ENCODE results near the gene OXSR1. TPM values are rescaled to one million over a fixed set of nuclear protein-coding genes. Genes with fewer than 3 reads are reported as not detected.

Gene OXSR1
- 12.1 TPM for total RNA-seq

DNA sequence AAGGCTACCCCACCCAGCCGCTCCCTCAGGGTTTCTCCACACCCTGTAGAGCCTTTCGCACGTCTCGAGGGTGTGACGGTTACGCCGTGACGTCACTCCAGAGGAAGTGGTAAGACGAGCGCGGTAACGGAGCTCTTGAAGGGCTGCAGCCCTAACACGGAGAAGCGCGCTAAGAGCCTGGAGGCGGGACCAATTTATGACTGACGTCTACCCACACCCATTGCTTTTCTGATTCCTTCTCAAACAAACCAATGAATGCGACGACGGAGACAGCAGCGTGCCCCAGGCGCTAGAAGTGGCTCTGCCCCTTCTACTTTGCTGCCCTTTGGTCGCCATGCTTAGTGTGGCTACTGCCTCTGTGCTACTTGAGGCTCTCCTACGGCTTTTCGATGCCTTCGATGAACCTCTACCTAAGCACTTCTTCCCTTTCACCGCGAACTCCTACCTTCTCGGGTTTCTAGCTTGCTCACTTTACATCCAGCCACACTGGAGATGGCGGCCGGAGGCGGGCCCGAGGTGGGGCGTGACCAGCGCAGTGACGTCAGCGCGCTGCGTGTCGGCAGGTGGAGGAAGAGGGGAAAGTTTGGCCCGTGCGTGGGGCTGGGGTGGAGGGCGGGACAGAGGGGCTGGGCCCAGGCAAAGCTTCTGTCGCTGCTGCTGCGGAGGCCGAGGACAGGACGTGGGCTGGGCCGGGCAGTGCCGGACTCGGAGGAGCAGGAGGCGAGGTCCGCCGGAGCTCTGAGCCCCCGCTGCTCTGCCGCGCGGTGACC, at the start of gene OXSR1:
Gene OXSR1 (plus strand): TSS at position 586 of the 770 bp plus-strand sequence. CDS start 340 bp downstream, outside the sequence.
- ATAC-seq = peak; percentile 88

DNA sequence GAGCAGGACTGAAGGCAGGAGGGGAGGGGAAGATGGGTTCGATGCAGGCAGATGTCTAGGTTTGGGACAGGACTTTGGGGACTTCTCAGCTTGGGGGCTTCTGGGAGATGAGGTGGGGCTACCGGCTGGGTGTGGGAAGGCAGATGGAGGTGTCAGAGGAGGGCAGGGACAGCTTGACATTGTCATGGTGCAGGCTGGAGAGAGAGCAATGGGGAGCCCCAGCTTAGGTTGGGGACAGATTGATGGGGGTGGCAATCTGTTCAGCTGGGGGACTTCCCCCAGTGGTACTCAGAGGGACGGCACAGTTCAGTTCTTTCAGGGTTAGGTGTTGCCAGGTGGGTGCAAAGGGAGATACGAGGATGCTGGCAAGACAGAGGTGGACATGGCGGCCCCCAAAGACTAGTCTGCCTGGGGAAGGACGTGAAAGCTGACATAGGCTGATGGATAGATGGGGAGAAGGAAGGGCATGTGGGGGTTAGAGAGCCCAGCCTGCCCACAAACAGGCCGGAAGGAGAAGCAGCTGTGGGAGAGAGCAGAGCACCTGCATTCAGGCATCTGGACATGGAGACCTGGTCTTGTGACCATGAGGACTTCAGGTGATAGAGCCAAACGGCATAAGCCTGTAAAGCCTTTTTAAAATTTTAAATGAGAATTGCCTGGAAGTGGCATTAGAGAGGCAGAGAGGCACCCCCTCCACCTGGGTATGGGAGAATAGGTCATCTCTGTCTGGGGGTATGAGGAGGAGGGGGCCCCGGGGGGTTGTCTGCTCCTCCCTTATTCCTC, 49.5 kb upstream of the OXSR1 start:
- DNase-seq (ENCODE audit: low spot score) (peak; percentile 46), ATAC-seq (no peak)

More for the DNA sequence above, at the start of gene OXSR1:
- peak; percentile 100 for DNase-seq (ENCODE audit: low spot score)

DNA sequence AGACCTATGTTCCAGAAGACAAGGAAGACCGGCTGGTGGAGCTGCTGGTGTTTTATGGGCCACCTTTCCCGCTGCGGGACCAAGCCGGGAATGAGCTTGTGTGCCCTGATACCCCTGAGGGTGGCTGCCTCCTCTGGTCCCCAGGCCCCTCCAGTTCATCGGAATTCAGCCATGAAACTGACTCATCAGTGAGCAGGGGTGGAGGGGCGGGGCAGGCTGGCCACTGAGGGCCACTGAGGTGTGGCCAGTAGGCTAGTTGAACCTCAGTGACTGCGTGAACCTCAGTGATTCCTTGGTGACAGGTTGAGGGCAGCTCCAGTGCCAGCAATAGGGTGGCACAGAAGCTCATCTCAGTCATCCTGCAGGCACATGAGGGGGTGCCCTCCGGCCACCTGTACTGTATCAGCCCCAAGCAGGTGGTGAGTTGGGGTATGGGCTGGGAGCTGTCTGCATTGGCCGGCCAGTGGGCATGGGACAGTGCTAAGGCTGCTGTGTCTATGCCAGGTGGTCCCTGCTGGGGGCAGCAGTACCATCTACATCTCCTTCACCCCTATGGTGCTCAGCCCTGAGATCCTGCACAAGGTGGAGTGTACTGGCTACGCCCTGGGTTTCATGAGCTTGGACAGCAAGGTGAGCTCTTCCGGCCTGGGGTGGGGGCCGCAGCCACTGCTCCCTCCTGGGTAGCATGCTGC, 48.7 kb upstream of the OXSR1 start:
- ATAC-seq (peak; percentile 30), DNase-seq (ENCODE audit: low spot score) (peak; percentile 64)

DNA sequence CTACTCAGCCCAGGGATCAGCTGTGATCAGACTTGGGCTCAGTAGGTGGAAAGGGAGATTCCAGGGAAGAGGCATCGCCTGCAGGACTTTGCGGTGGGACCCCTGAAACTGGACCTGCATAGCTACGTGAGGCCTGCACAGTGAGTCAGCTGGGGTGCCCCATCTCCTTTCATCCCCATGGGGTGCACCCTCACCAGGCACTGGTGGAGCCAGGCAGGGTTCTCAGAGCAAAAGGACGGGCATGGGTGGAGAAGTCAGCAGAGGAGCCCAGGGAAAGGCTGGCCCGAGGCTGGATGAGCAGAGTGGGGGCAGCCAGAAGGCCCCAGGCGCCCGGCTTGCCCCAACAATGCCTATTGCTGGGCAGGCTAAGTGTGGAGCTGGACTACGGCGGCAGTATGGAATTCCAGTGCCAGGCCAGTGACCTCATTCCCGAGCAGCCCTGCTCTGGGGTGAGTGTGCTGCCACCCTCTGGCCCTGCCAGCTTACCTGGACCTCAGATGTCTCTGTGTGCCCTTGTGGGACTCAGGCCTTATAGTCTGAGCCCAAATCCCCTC, 48.1 kb upstream of the OXSR1 start:
- DNase-seq (ENCODE audit: low spot score) (peak; percentile 86), ATAC-seq (peak; percentile 70)

DNA sequence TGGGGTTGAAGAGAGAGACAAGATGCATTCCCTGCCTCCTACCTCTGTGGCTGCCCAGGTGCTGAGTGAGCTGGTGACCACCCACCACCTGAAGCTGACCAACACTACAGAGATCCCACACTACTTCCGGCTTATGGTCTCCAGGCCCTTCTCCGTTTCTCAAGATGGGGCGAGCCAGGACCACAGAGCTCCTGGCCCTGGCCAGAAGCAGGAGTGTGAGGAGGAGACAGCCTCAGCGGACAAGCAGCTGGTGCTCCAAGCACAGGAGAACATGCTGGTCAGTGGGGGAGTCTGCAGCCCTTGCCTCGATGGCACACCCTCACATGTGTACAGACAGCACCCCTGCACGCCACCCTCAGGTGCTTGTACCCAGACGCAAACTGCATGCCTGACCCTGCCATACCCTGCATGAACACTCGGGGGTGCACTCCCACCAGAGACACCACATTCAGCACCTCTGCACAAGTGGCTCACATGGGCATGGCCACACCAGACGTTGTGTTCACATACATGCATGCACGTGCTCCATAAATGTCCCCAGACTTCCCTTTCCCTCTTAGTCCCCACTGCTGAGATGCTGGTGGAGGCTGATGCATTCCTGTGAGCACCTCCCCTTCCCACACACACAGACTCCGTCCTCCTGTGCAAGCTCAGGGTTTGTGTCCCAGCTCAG, 47.5 kb upstream of the OXSR1 start:
- ATAC-seq = peak; percentile 66
- peak; percentile 86 for DNase-seq (ENCODE audit: low spot score)

DNA sequence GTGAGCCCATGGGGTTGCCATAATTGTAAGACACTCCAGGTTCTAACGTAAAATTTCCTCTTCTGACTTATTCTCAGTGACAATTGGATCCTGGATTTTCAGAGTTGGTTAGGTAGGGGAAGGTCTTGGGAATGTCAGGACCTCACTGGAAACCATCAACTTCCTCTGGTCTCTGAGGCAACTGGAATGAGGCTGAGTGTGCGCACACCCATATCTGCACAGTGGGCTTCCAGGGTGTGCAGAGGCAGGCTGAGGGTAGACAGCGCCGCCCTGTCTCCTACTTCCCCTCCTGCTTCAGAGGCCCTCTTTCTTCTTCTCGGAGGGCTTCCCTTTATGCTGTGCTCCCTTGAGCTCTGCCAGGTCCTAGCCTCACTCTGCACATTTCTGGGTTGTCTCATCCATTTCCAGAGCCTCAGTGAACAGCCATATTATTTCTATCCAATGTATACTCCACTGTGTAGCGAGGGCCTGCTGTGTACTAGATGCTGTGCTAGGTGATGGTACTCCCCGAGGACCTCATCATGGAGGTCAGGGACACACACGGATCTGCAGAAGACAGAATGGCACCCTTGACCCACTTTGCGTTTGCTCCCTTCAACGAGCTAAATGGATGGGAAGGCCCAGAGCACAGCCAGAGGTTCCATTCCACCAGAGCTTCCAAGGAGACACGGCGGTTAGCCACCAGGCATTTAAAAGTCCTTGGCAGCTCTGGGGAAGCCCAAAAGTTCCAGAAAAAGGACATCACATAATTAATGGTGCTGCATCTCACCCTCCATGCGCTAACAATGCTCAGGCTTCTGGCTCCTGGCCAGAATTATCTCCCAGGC, 46.7 kb upstream of the OXSR1 start:
- no peak for ATAC-seq
- DNase-seq (ENCODE audit: low spot score) = peak; percentile 46

- ATAC-seq (no peak), DNase-seq (ENCODE audit: low spot score) (no peak)
Measured at GRCh38 chr3:38119248-38119544, 46.1 kb upstream of the OXSR1 start.

- peak; percentile 44 for DNase-seq (ENCODE audit: low spot score)
- ATAC-seq = no peak
Measured at GRCh38 chr3:38119821-38120692, 45.3 kb upstream of the OXSR1 start.

GRCh38 chr3:38120693-38121450, 44.5 kb upstream of the OXSR1 start:
- DNase-seq (ENCODE audit: low spot score) (peak; percentile 48), ATAC-seq (no peak)

- DNase-seq (ENCODE audit: low spot score) = peak; percentile 70
Measured at GRCh38 chr3:38121451-38121831, 43.9 kb upstream of the OXSR1 start.

DNA sequence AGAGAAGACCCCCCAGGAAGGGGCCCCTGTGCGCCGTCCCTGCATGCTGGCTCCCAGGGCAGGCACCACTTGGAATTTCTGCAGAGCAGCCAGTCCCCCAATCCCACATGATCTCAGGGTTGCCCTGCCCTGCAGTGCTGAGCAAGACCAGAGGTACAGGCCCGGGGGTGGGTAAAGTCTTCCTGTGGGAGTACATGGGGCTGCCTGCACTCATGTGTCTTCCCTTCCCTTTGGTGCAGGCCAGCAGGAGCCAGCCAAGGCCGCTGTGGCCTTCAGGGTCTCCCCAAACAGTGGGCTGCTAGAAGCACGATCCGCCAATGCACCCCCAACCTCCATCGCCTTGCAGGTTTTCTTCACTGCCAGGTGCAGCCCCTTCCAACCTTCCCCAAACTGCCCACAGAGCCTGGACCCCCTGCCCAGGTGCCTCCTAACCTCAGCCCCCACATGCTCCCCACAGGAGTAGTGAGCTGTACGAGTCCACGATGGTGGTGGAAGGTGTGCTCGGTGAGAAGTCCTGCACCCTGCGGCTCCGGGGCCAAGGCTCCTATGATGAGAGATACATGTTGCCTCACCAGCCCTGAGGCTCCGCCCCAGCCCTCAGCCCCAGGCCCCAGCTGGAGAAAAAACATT, 43.4 kb upstream of the OXSR1 start:
- DNase-seq (ENCODE audit: low spot score) (peak; percentile 49), ATAC-seq (no peak)

More at GRCh38 chr3:38121451-38121831, 43.9 kb upstream of the OXSR1 start:
- ATAC-seq = peak; percentile 4

GRCh38 chr3:38122712-38123290, 42.5 kb upstream of the OXSR1 start:
- peak; percentile 38 for DNase-seq (ENCODE audit: low spot score)
- ATAC-seq = no peak

GRCh38 chr3:38124324-38125122, 40.8 kb upstream of the OXSR1 start:
- peak; percentile 59 for DNase-seq (ENCODE audit: low spot score)
- peak; percentile 10 for ATAC-seq

DNA sequence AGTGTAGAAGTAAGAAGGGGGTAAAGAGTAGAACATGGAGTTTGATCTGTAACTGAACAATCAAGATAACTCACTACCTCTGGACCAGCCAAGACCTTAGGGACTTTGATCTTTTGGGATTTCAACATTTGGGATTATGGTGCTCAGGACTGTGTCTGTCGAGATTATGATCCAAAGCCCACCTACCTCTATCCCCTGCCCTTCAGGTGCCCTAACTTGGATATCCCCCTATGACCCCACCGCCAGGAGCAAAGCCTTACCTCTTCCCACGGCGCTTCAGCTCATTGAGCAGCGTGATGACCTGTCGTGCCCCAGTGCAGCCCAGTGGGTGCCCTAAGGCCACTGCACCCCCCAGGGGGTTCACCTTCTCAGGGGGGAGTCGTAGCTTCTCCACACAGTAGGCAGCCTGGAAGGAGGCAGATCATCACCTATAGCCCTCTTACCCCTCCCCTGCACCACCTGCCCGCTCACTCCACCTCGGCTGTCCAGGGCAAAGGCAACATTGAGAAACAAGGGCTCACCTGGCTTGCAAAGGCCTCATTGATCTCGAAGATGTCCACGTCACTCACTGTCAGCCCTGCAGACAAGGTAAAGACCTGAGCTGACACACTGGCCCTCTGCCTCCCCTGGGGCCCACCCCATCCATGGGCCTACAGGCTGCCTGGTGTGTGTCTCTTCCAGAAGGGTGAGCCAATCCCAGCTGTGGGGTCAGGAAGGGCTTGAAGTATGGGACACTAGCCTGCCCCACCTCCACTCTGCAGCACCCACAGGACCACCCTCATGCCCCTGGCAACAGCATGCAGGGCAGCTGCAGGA, 39.8 kb upstream of the OXSR1 start:
- DNase-seq (ENCODE audit: low spot score) = peak; percentile 94
- ATAC-seq = peak; percentile 71

GRCh38 chr3:38126121-38126892, 39.0 kb upstream of the OXSR1 start:
- peak; percentile 0 for ATAC-seq
- DNase-seq (ENCODE audit: low spot score) = no peak
